Bronchial smooth muscle cell (primary cell): ENCODE measurements around the gene HEBP1. TPM values are rescaled to one million over a fixed set of nuclear protein-coding genes. Genes with fewer than 3 reads are reported as not detected.

ENCODE experiments used
- total RNA-seq: library from RNA; depleted of rRNA; stranded (reverse); fragments of >200 nt; gene quantifications from 2 replicates; pipeline ENCODE4 v1.2.1, GENCODE V29; 2014

Gene HEBP1
- total RNA-seq = 18.5 and 18.8 TPM in 2 replicates

GRCh38 chr12:12999959-13000615 lies at the start of gene HEBP1:
Gene HEBP1 (minus strand): TSS chr12:13000265. CDS start chr12:13000114, 151 bp downstream.

GRCh38 chr12:13044002-13044905 lies 44.2 kb upstream of the HEBP1 start, which contains the start of gene FAM234B:
Gene FAM234B (plus strand): TSS chr12:13044381. CDS start chr12:13044404, 23 bp downstream.

GRCh38 chr12:12952036-12952435 lies 48.0 kb downstream of the HEBP1 start, which contains the start of gene GPRC5D:
Gene GPRC5D (minus strand): TSS chr12:12952170. CDS start chr12:12950384, 1,786 bp downstream.

Other genes starting within 250 kb of the HEBP1 start
- gene APOLD1, start 214.6 kb downstream of the HEBP1 start, total RNA-seq = 1.5 and 3.3 TPM in 2 replicates
- gene DDX47, start 186.9 kb downstream of the HEBP1 start, total RNA-seq = 36.8 and 48.5 TPM in 2 replicates
- gene GPRC5A, start 108.7 kb downstream of the HEBP1 start, total RNA-seq = 7.6 and 7.9 TPM in 2 replicates
- gene GPRC5D, start 48.1 kb downstream of the HEBP1 start, total RNA-seq = not detected in 2 replicates
- 4.7 and 5.0 TPM in 2 replicates for gene FAM234B, start 44.1 kb upstream of the HEBP1 start, total RNA-seq
- 0.34 TPM in 1 of 2 replicates, not detected in the other for gene GSG1, start 103.4 kb upstream of the HEBP1 start, total RNA-seq
- 65.4 and 71.4 TPM in 2 replicates for gene EMP1, start 196.5 kb upstream of the HEBP1 start, total RNA-seq